Measurements from ENCODE around the gene SRSF9. TPM values are rescaled to one million over a fixed set of nuclear protein-coding genes. Genes with fewer than 3 reads are reported as not detected.
A peak's percentile ranks its signal among the peaks of the same experiment; 100 is the strongest.
"Not testable (repeated sequence)": the region's sequence is repeated elsewhere in the genome, so short reads cannot be mapped to it uniquely, and the experiment has no call there.

SRSF9 gene
- total RNA-seq, 2 donors from 2014 or later, result 158 to 165 TPM

- Mint-ChIP-seq H3K4me1 (ENCODE audit: low read depth) (no peaks in the 10 kb centered on the region), H3K36me3 (ENCODE audit: insufficient read depth in 2 of 2) (peaks cover 7 to 11% of the 10 kb centered on the region in 2 donors), H3K27me3 (ENCODE audit: low read depth) (no peaks in the 10 kb centered on the region), H3K4me3 (no peak overlapping the region), H3K27ac (no peak overlapping the region), H3K9me3 (no peaks in the 10 kb centered on the region)
- DNase-seq (no peak), ATAC-seq (replicated peaks in 1 of 2) (no peak)
Measured at GRCh38 chr12:120455302-120455701, 14.2 kb downstream of the SRSF9 start.

- peak overlapping the region; percentile 77 for H3K27ac Mint-ChIP-seq
- ATAC-seq (replicated peaks in 1 of 2), result peak; percentile 81 to 82
Measured at GRCh38 chr12:120453977-120454376, 15.6 kb downstream of the SRSF9 start.

GRCh38 chr12:120453060-120453750 is 16.3 kb downstream of the SRSF9 start:
- DNase-seq (no peak), ATAC-seq (replicated peaks in 1 of 2) (no peak)
- Mint-ChIP-seq H3K27ac (peak overlapping the region; percentile 77), H3K4me3 (no peak overlapping the region), H3K27me3 (ENCODE audit: low read depth) (no peaks in the 10 kb centered on the region), H3K36me3 (ENCODE audit: insufficient read depth in 2 of 2) (peaks cover 4 to 10% of the 10 kb centered on the region in 2 donors), H3K9me3 (no peaks in the 10 kb centered on the region), H3K4me1 (ENCODE audit: low read depth) (peaks cover 9% of the 10 kb centered on the region)

More at GRCh38 chr12:120453977-120454376, 15.6 kb downstream of the SRSF9 start:
- Mint-ChIP-seq H3K27me3 (ENCODE audit: low read depth) (no peaks in the 10 kb centered on the region), H3K4me1 (ENCODE audit: low read depth) (peaks cover 5% of the 10 kb centered on the region), H3K4me3 (no peak overlapping the region), H3K9me3 (no peaks in the 10 kb centered on the region), H3K36me3 (ENCODE audit: insufficient read depth in 2 of 2) (peaks cover 4 to 8% of the 10 kb centered on the region in 2 donors)
- DNase-seq, result no peak

- not testable (repeated sequence) for ATAC-seq (replicated peaks in 1 of 2); H3K27me3 Mint-ChIP-seq (ENCODE audit: low read depth); DNase-seq; H3K9me3 Mint-ChIP-seq; H3K4me3 Mint-ChIP-seq
- Mint-ChIP-seq H3K4me1 (ENCODE audit: low read depth) (peaks cover 16% of the 10 kb centered on the region), H3K27ac (peak overlapping the region; percentile 77), H3K36me3 (ENCODE audit: insufficient read depth in 2 of 2) (peaks cover 4 to 11% of the 10 kb centered on the region in 2 donors)
Measured at GRCh38 chr12:120452524-120452923, 17.0 kb downstream of the SRSF9 start.

- Mint-ChIP-seq H3K4me1 (ENCODE audit: low read depth) (peaks cover 45% of the 10 kb centered on the region), H3K27ac (peak overlapping the region; percentile 72), H3K4me3 (peak overlapping the region; percentile 93), H3K27me3 (ENCODE audit: low read depth) (no peaks in the 10 kb centered on the region), H3K9me3 (no peaks in the 10 kb centered on the region), H3K36me3 (ENCODE audit: insufficient read depth in 2 of 2) (peaks cover 7 to 17% of the 10 kb centered on the region in 2 donors)
- DNase-seq (no peak), ATAC-seq (replicated peaks in 1 of 2) (no peak)
Measured at GRCh38 chr12:120447992-120448391, 21.6 kb downstream of the SRSF9 start.

- Mint-ChIP-seq H3K27ac (peak overlapping the region; percentile 72), H3K4me3 (peak overlapping the region; percentile 93), H3K36me3 (ENCODE audit: insufficient read depth in 2 of 2) (peaks cover 7 to 20% of the 10 kb centered on the region in 2 donors), H3K4me1 (ENCODE audit: low read depth) (peaks cover 45% of the 10 kb centered on the region)
- not testable (repeated sequence) for ATAC-seq (replicated peaks in 1 of 2); DNase-seq; H3K27me3 Mint-ChIP-seq (ENCODE audit: low read depth); H3K9me3 Mint-ChIP-seq
Measured at GRCh38 chr12:120446844-120447178, 22.7 kb downstream of the SRSF9 start.

- Mint-ChIP-seq H3K4me1 (ENCODE audit: low read depth) (peaks cover 49% of the 10 kb centered on the region), H3K4me3 (peak within 1 kb of the TSS; percentile 93), H3K9me3 (no peaks in the 10 kb centered on the region), H3K27ac (peak within 1 kb of the TSS; percentile 96), H3K27me3 (ENCODE audit: low read depth) (no peaks in the 10 kb centered on the region), H3K36me3 (ENCODE audit: insufficient read depth in 2 of 2) (peaks cover 7 to 20% of the 10 kb centered on the region in 2 donors)
- DNase-seq, result peak; percentile 91 to 92
- peak; percentile 96 to 97 for ATAC-seq (replicated peaks in 1 of 2)
Measured at GRCh38 chr12:120445911-120446843, 23.4 kb downstream of the SRSF9 start, which contains the start of the genes GATC and TRIAP1. Gene GATC (plus strand): TSS chr12:120446444. CDS start chr12:120446481, 37 bp downstream. Gene TRIAP1 (minus strand): TSS chr12:120446384. CDS start chr12:120446372, 12 bp downstream.

GRCh38 chr12:120444676-120445075 is 24.9 kb downstream of the SRSF9 start:
- H3K27me3 Mint-ChIP-seq (ENCODE audit: low read depth), result no peaks in the 10 kb centered on the region
- H3K4me3 Mint-ChIP-seq, result peak overlapping the region; percentile 93
- peak overlapping the region; percentile 84 for H3K27ac Mint-ChIP-seq
- peaks cover 59% of the 10 kb centered on the region for H3K4me1 Mint-ChIP-seq (ENCODE audit: low read depth)
- DNase-seq (no peak), ATAC-seq (replicated peaks in 1 of 2) (no peak)
- H3K9me3 Mint-ChIP-seq, result no peaks in the 10 kb centered on the region
- peaks cover 7 to 23% of the 10 kb centered on the region in 2 donors for H3K36me3 Mint-ChIP-seq (ENCODE audit: insufficient read depth in 2 of 2)

GRCh38 chr12:120439646-120440247 is 29.8 kb downstream of the SRSF9 start:
- H3K9me3 Mint-ChIP-seq, result no peaks in the 10 kb centered on the region
- ATAC-seq (replicated peaks in 1 of 2), result peak; percentile 49 to 55
- H3K27ac Mint-ChIP-seq, result no peak overlapping the region
- no peaks in the 10 kb centered on the region for H3K27me3 Mint-ChIP-seq (ENCODE audit: low read depth)
- H3K36me3 Mint-ChIP-seq (ENCODE audit: insufficient read depth in 2 of 2), result peaks cover 2 to 11% of the 10 kb centered on the region in 2 donors
- peaks cover 46% of the 10 kb centered on the region for H3K4me1 Mint-ChIP-seq (ENCODE audit: low read depth)
- H3K4me3 Mint-ChIP-seq, result peak overlapping the region; percentile 61 to 72
- peak; percentile 75 to 79 for DNase-seq

- peak overlapping the region; percentile 88 for H3K27ac Mint-ChIP-seq
- DNase-seq (no peak), ATAC-seq (replicated peaks in 1 of 2) (no peak)
- peak overlapping the region; percentile 89 to 92 for H3K4me3 Mint-ChIP-seq
- H3K36me3 Mint-ChIP-seq (ENCODE audit: insufficient read depth in 2 of 2), result peaks cover 2 to 11% of the 10 kb centered on the region in 2 donors
- peaks cover 35% of the 10 kb centered on the region for H3K4me1 Mint-ChIP-seq (ENCODE audit: low read depth)
- no peaks in the 10 kb centered on the region for H3K27me3 Mint-ChIP-seq (ENCODE audit: low read depth)
- no peaks in the 10 kb centered on the region for H3K9me3 Mint-ChIP-seq
Measured at GRCh38 chr12:120438495-120439198, 30.9 kb downstream of the SRSF9 start.

- Mint-ChIP-seq H3K9me3 (no peaks in the 10 kb centered on the region), H3K4me1 (ENCODE audit: low read depth) (peaks cover 31% of the 10 kb centered on the region), H3K27me3 (ENCODE audit: low read depth) (no peaks in the 10 kb centered on the region), H3K27ac (peak within 1 kb of the TSS; percentile 90), H3K36me3 (ENCODE audit: insufficient read depth in 2 of 2) (peaks cover 2 to 11% of the 10 kb centered on the region in 2 donors), H3K4me3 (peak within 1 kb of the TSS; percentile 89 to 92)
- peak; percentile 97 to 98 for ATAC-seq (replicated peaks in 1 of 2)
- peak; percentile 96 to 99 for DNase-seq
Measured at GRCh38 chr12:120437735-120438494, 31.6 kb downstream of the SRSF9 start, which contains the start of gene COX6A1. Gene COX6A1 (plus strand): TSS chr12:120438113. CDS start chr12:120438127, 14 bp downstream.
